Measurements from ENCODE around the gene POC1A.

Gene POC1A

DNA sequence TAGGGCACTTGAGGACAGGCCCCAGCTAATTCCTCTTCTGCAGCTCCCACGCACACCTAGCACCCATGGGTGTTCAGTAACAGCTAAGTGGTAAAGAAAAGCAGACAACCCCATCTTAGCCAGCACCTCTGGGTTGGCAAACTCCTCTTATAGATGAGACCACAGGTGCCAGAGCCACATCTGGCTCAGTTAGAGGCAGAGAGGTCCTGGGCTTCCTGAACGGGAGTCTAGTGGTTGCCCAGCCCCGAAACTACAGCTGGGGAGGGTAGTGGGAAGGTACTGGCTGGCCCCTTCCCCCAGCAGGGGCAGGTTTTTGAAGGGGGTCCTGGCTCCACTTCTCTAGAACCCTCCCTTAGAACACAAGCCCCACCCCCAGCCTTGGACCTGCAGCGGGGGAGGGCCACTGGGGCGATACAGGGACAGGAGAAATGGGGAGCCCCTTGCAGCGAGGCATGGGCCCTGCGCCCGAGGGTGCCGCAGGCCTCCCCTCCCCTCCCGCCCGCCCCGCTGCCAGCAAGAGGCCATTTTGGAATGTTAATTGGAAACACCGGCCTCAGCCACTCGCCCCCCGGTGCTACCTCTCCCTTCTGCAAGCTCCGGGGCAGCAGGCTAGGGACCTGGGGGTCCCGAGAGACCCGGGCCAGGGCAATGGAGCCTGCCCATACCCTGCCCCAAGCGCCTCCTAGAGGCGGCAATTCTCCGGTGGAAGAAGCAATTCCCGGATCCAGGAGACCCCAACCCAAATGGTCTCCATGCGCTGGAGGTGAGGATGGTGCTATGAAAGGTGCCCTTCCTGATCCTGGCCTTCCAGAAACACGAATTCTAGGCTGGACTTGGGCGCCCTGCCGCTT, 99.3 kb downstream of the POC1A start (continued):
- TF ChIP-seq, protein P1, sequence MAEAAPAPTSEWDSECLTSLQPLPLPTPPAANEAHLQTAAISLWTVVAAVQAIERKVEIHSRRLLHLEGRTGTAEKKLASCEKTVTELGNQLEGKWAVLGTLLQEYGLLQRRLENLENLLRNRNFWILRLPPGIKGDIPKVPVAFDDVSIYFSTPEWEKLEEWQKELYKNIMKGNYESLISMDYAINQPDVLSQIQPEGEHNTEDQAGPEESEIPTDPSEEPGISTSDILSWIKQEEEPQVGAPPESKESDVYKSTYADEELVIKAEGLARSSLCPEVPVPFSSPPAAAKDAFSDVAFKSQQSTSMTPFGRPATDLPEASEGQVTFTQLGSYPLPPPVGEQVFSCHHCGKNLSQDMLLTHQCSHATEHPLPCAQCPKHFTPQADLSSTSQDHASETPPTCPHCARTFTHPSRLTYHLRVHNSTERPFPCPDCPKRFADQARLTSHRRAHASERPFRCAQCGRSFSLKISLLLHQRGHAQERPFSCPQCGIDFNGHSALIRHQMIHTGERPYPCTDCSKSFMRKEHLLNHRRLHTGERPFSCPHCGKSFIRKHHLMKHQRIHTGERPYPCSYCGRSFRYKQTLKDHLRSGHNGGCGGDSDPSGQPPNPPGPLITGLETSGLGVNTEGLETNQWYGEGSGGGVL (tag by site-specific recombination; IDR thresholded peaks at IDR 0.05) = peak; percentile 83

DNA sequence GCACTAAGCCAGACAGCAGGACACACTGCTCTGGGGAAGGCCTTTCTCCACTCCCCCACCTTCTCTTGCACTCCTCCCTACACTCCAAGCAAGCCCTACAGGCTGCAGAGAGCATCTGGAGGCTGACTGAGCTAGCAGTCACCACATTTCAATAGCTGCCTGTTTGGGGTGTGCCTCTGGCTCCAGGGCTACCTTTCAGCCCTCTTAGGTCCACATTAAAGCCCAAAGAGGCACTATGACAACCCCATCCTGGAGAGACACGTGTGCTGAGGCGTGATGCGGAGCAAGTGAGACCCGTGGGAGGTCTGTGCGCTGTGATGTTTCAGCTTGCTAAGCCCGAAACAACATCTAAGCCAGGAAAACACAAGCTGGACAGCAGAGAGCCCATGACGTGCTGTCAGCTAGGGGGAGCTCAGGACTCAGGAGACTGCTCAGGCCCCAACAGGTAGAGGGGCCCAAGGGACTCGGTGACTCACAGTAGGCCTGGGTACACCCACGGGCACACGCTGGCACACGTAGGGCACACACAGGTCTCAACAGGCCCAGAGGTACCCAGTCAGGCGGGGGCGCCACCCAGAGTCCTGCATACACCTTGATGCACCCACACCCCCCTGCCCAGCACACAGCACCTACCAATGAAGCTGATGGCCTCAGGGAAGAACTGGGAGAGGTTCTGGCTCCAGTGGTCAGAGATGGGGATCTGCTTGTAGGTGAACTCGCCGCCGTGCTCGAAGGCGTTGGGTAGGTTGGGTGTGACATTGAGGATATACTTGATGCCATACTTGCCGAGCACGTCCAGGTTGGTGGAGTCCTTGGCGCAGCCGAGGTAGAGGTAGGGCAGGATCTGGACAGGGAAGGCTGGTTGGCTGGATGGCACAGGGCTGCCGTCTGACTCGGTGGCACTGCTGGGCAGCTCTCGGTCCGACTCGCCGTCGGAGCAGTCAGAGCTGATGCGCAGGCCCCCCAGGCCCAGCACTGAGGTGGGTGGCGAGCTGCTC, 100.6 kb downstream of the POC1A start:
- POLR2A ChIA-PET = interaction anchor here (1.5 kb wide), 1 partner anchor 41 kb away, joined by 8 read pairs; no protein-coding TSS in a partner anchor
- Histone ChIP-seq H3K4me1 (ENCODE audit: control insufficient read depth, insufficient read depth, low read length) (peaks cover 4% of the 10 kb centered on the region; the same call in 1 of the 2 replicates), H3K36me3 (ENCODE audit: control insufficient read depth in 2 of 2, insufficient read depth in 1 of 2, low read length in 2 of 2) (peaks cover 0 to 58% of the 10 kb centered on the region in 2 experiments; a peak in 1 of 3 replicates), H3K9me3 (ENCODE audit: control insufficient read depth, insufficient read depth, low read depth, low read length) (no peaks in the 10 kb centered on the region), H3K27ac (ENCODE audit: extremely low read depth, low read depth, low read length) (no peak overlapping the region), H3K4me3 (ENCODE audit: low read depth, low read length) (no peak overlapping the region)
- CTCF ChIA-PET = interaction anchor here (0.6 to 4.1 kb wide), 12 partner anchors 8 to 387 kb away, joined by 3 to 24 read pairs (median 4); partner anchors contain the start of gene PARP3
- no peak for TF ChIP-seq ZNF121 (tag by site-specific recombination; IDR thresholded peaks at IDR 0.05)
- TF ChIP-seq ZFP69B (tag by site-specific recombination; IDR thresholded peaks at IDR 0.05) = no peak
- TF ChIP-seq ZNF626 (tag by site-specific recombination; IDR thresholded peaks at IDR 0.05) = no peak
- TF ChIP-seq, protein P2, sequence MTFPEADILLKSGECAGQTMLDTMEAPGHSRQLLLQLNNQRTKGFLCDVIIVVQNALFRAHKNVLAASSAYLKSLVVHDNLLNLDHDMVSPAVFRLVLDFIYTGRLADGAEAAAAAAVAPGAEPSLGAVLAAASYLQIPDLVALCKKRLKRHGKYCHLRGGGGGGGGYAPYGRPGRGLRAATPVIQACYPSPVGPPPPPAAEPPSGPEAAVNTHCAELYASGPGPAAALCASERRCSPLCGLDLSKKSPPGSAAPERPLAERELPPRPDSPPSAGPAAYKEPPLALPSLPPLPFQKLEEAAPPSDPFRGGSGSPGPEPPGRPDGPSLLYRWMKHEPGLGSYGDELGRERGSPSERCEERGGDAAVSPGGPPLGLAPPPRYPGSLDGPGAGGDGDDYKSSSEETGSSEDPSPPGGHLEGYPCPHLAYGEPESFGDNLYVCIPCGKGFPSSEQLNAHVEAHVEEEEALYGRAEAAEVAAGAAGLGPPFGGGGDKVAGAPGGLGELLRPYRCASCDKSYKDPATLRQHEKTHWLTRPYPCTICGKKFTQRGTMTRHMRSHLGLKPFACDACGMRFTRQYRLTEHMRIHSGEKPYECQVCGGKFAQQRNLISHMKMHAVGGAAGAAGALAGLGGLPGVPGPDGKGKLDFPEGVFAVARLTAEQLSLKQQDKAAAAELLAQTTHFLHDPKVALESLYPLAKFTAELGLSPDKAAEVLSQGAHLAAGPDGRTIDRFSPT (tag by site-specific recombination; IDR thresholded peaks at IDR 0.05) = peak; percentile 90
- no peak for TF ChIP-seq ZNF266 (tag by site-specific recombination; IDR thresholded peaks at IDR 0.05; ENCODE audit: low read depth)
- TF ChIP-seq, protein P3, sequence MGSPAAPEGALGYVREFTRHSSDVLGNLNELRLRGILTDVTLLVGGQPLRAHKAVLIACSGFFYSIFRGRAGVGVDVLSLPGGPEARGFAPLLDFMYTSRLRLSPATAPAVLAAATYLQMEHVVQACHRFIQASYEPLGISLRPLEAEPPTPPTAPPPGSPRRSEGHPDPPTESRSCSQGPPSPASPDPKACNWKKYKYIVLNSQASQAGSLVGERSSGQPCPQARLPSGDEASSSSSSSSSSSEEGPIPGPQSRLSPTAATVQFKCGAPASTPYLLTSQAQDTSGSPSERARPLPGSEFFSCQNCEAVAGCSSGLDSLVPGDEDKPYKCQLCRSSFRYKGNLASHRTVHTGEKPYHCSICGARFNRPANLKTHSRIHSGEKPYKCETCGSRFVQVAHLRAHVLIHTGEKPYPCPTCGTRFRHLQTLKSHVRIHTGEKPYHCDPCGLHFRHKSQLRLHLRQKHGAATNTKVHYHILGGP (tag by site-specific recombination; IDR thresholded peaks at IDR 0.05) = no peak
- TF ChIP-seq ZNF324 (tag by site-specific recombination; IDR thresholded peaks at IDR 0.05) = no peak
- TF ChIP-seq ZNF426 (tag by site-specific recombination; IDR thresholded peaks at IDR 0.05) = no peak
- TF ChIP-seq, protein P4, sequence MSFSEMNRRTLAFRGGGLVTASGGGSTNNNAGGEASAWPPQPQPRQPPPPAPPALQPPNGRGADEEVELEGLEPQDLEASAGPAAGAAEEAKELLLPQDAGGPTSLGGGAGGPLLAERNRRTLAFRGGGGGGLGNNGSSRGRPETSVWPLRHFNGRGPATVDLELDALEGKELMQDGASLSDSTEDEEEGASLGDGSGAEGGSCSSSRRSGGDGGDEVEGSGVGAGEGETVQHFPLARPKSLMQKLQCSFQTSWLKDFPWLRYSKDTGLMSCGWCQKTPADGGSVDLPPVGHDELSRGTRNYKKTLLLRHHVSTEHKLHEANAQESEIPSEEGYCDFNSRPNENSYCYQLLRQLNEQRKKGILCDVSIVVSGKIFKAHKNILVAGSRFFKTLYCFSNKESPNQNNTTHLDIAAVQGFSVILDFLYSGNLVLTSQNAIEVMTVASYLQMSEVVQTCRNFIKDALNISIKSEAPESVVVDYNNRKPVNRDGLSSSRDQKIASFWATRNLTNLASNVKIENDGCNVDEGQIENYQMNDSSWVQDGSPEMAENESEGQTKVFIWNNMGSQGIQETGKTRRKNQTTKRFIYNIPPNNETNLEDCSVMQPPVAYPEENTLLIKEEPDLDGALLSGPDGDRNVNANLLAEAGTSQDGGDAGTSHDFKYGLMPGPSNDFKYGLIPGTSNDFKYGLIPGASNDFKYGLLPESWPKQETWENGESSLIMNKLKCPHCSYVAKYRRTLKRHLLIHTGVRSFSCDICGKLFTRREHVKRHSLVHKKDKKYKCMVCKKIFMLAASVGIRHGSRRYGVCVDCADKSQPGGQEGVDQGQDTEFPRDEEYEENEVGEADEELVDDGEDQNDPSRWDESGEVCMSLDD (tag by site-specific recombination; IDR thresholded peaks at IDR 0.05) = no peak
- TF ChIP-seq, protein P5, sequence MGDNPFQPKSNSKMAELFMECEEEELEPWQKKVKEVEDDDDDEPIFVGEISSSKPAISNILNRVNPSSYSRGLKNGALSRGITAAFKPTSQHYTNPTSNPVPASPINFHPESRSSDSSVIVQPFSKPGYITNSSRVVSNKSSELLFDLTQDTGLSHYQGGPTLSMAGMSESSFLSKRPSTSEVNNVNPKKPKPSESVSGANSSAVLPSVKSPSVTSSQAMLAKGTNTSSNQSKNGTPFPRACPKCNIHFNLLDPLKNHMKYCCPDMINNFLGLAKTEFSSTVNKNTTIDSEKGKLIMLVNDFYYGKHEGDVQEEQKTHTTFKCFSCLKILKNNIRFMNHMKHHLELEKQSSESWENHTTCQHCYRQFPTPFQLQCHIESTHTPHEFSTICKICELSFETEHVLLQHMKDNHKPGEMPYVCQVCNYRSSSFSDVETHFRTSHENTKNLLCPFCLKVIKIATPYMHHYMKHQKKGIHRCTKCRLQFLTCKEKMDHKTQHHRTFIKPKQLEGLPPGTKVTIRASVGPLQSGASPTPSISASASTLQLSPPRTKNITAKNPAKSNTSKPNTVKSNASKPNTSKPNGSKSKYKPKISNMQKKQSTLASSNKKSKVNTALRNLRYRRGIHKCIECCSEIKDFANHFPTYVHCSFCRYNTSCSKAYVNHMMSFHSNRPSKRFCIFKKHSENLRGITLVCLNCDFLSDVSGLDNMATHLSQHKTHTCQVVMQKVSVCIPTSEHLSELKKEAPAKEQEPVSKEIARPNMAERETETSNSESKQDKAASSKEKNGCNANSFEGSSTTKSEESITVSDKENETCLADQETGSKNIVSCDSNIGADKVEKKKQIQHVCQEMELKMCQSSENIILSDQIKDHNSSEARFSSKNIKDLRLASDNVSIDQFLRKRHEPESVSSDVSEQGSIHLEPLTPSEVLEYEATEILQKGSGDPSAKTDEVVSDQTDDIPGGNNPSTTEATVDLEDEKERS (tag by site-specific recombination; IDR thresholded peaks at IDR 0.05) = no peak
- no peak for TF ChIP-seq OSR2 (tag by site-specific recombination; IDR thresholded peaks at IDR 0.05)
- TF ChIP-seq ZNF221 (tag by site-specific recombination; IDR thresholded peaks at IDR 0.05; ENCODE audit: borderline replicate concordance) = no peak
- peak; percentile 29; the same call in 1 of the 2 replicates for TF ChIP-seq GLIS2 (tag by site-specific recombination; IDR thresholded peaks at IDR 0.05)
- peak; percentile 36; the same call in 1 of the 2 replicates for TF ChIP-seq ZNF600 (tag by site-specific recombination; IDR thresholded peaks at IDR 0.05)
- TF ChIP-seq, protein P6, sequence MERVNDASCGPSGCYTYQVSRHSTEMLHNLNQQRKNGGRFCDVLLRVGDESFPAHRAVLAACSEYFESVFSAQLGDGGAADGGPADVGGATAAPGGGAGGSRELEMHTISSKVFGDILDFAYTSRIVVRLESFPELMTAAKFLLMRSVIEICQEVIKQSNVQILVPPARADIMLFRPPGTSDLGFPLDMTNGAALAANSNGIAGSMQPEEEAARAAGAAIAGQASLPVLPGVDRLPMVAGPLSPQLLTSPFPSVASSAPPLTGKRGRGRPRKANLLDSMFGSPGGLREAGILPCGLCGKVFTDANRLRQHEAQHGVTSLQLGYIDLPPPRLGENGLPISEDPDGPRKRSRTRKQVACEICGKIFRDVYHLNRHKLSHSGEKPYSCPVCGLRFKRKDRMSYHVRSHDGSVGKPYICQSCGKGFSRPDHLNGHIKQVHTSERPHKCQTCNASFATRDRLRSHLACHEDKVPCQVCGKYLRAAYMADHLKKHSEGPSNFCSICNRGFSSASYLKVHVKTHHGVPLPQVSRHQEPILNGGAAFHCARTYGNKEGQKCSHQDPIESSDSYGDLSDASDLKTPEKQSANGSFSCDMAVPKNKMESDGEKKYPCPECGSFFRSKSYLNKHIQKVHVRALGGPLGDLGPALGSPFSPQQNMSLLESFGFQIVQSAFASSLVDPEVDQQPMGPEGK (tag by site-specific recombination; IDR thresholded peaks at IDR 0.05) = peak; percentile 44
- no peak for TF ChIP-seq ZNF175 (tag by site-specific recombination; IDR thresholded peaks at IDR 0.05)
- TF ChIP-seq ZNF792 (tag by site-specific recombination; IDR thresholded peaks at IDR 0.05) = no peak
- TF ChIP-seq ZNF785 (tag by site-specific recombination; IDR thresholded peaks at IDR 0.05) = no peak

Measured in HEK293 (cell line).